Glutamatergic neuron (in vitro differentiated cells): ENCODE data around the gene IL4R. TPM values are rescaled to one million over a fixed set of nuclear protein-coding genes. Genes with fewer than 3 reads are reported as not detected.

Experiments
- DNase-seq: peaks from one replicate; pipeline ENCODE4 v3.0.0; 2022
- H3K27ac Mint-ChIP-seq: one replicate; pipeline ENCODE4 v1.8.0; 2020; ENCODE audit warnings: mild to moderate bottlenecking, mixed read lengths, inconsistent platforms; ENCODE audit not compliant: unreplicated experiment
- H3K27me3 Mint-ChIP-seq: one replicate; pipeline ENCODE4 v1.8.0; 2020; ENCODE audit warnings: mild to moderate bottlenecking, moderate library complexity, mixed read lengths, inconsistent platforms; ENCODE audit not compliant: unreplicated experiment
- H3K36me3 Mint-ChIP-seq: one replicate; pipeline ENCODE4 v1.8.0; 2020; ENCODE audit warnings: mild to moderate bottlenecking, mixed read lengths, inconsistent platforms; ENCODE audit not compliant: unreplicated experiment
- H3K4me1 Mint-ChIP-seq: one replicate; pipeline ENCODE4 v1.8.0; 2020; ENCODE audit warnings: mild to moderate bottlenecking, low read depth, mixed read lengths, inconsistent platforms; ENCODE audit not compliant: unreplicated experiment
- H3K4me3 Mint-ChIP-seq: one replicate; pipeline ENCODE4 v1.8.0; 2020; ENCODE audit warnings: mild to moderate bottlenecking, mixed read lengths, inconsistent platforms; ENCODE audit not compliant: unreplicated experiment
- H3K9me3 Mint-ChIP-seq: one replicate; pipeline ENCODE4 v1.8.0; 2020; ENCODE audit warnings: mild to moderate bottlenecking, moderate library complexity, mixed read lengths, inconsistent platforms; ENCODE audit not compliant: unreplicated experiment
- CTCF ChIP-seq: fragments of 200-600 bp; sonication (generic); IDR thresholded peaks from one replicate; pipeline ENCODE4 v1.5.0; 2021; ENCODE audit not compliant: partially characterized antibody, unreplicated experiment
- total RNA-seq: library from RNA; stranded (reverse); fragmentation: NEBNext Ultra II Directional; extraction: Animal tissue kit (Norgen Biotek cat#: 25700); gene quantifications from one replicate; pipeline ENCODE4 v1.2.1, GENCODE V29; 2021; ENCODE audit not compliant: unreplicated experiment

IL4R gene
- total RNA-seq, 1 donor from 2014 or later, result 10.8 TPM

- H3K27ac Mint-ChIP-seq, result no peak overlapping the region
- no peak for TF ChIP-seq CTCF
- H3K4me1 Mint-ChIP-seq, result no peaks in the 10 kb centered on the region
- DNase-seq, result no peak
- no peak overlapping the region for H3K4me3 Mint-ChIP-seq
- peaks cover 3% of the 10 kb centered on the region for H3K27me3 Mint-ChIP-seq
- H3K36me3 Mint-ChIP-seq, result no peaks in the 10 kb centered on the region
- peaks cover 3% of the 10 kb centered on the region for H3K9me3 Mint-ChIP-seq
Observed at GRCh38 chr16:27362570-27363245, 48.9 kb downstream of the IL4R start.

GRCh38 chr16:27363246-27363632 is 49.5 kb downstream of the IL4R start:
- Mint-ChIP-seq H3K4me3 (no peak overlapping the region), H3K27ac (no peak overlapping the region), H3K36me3 (no peaks in the 10 kb centered on the region), H3K4me1 (no peaks in the 10 kb centered on the region), H3K27me3 (peaks cover 3% of the 10 kb centered on the region), H3K9me3 (peaks cover 3% of the 10 kb centered on the region)
- TF ChIP-seq CTCF, result no peak
- DNase-seq, result no peak

GRCh38 chr16:27363797-27364196 is 50.0 kb downstream of the IL4R start:
- no peak for DNase-seq
- peaks cover 3% of the 10 kb centered on the region for H3K27me3 Mint-ChIP-seq

GRCh38 chr16:27364493-27365141 is 50.8 kb downstream of the IL4R start:
- H3K27me3 Mint-ChIP-seq, result peaks cover 2% of the 10 kb centered on the region
- no peak for TF ChIP-seq CTCF
- H3K9me3 Mint-ChIP-seq, result peaks cover 3% of the 10 kb centered on the region
- no peaks in the 10 kb centered on the region for H3K36me3 Mint-ChIP-seq
- no peak for DNase-seq
- H3K27ac Mint-ChIP-seq, result no peak overlapping the region
- H3K4me1 Mint-ChIP-seq, result no peaks in the 10 kb centered on the region
- no peak overlapping the region for H3K4me3 Mint-ChIP-seq

More at GRCh38 chr16:27363797-27364196, 50.0 kb downstream of the IL4R start:
- Mint-ChIP-seq H3K36me3 (no peaks in the 10 kb centered on the region), H3K4me3 (no peak overlapping the region), H3K9me3 (peaks cover 3% of the 10 kb centered on the region), H3K4me1 (no peaks in the 10 kb centered on the region), H3K27ac (no peak overlapping the region)
- no peak for TF ChIP-seq CTCF
